GM12892 (cell line): ENCODE measurements around the gene STPG3.

Experiments used
- POLR2A ChIP-seq: IDR thresholded peaks from 2 replicates; pipeline ENCODE4 v1.6.1; 2011; ENCODE audit warnings: low read depth, low read length, control low read depth
- POLR2AphosphoS5 ChIP-seq: IDR thresholded peaks from 2 replicates; pipeline ENCODE4 v1.6.1; 2011; ENCODE audit warnings: low read depth, low read length, control low read depth

- TF ChIP-seq POLR2A = no peak
- no peak for TF ChIP-seq POLR2AphosphoS5
Measured at GRCh38 chr9:137227853-137228505, 23.1 kb upstream of the STPG3 start.
